Measurements from ENCODE around the gene LRMDA. TPM values are rescaled to one million over a fixed set of nuclear protein-coding genes. Genes with fewer than 3 reads are reported as not detected.

Gene LRMDA
- total and polyA plus RNA-seq, 2 of the 8 experiments (the other 6 are each of a cell fraction or from before 2014, with no cell fraction given) = 0.86 to 2.8 TPM

GRCh38 chr10:75472685-75473084, 41.3 kb downstream of the LRMDA start:
- H3K9me3 ChIP-seq (ENCODE audit: insufficient read depth in 2 of 2, low read depth in 1 of 2, low read length in 1 of 2) = peaks cover 0 to 4% of the 10 kb centered on the region in 2 experiments; a peak in 1 of 4 replicates
- no peak overlapping the region for H3K18ac ChIP-seq (ENCODE audit: extremely low read depth, low read length)
- H3K9ac ChIP-seq (replicated peaks in 1 of 4; ENCODE audit: extremely low read depth in 1 of 4, low read depth in 3 of 4, low read length in 3 of 4) = no peak overlapping the region
- ChIA-PET POLR2A (ENCODE audit: partially characterized antibody) (interaction anchor here (1.6 kb wide), 1 partner anchor 10 kb away, joined by 4 read pairs; no protein-coding TSS in a partner anchor), CTCF (ENCODE audit: partially characterized antibody) (interaction anchor here (1.0 to 1.2 kb wide), 3 partner anchors 9 to 130 kb away, joined by 3 to 7 read pairs (median 3); no protein-coding TSS in a partner anchor)
- no peak for FAIRE-seq
- H4K20me1 ChIP-seq (replicated peaks in 1 of 2; ENCODE audit: control insufficient read depth in 1 of 2, insufficient read depth in 2 of 2, low read length in 2 of 2) = no peaks in the 10 kb centered on the region
- peaks cover 2 to 16% (median 6%) of the 10 kb centered on the region in 4 experiments; a peak in 5 of 7 replicates for H3K4me1 ChIP-seq (replicated peaks in 1 of 4; ENCODE audit: control insufficient read depth in 3 of 4, insufficient read depth in 4 of 4, low read length in 3 of 4)
- H4K8ac ChIP-seq (ENCODE audit: extremely low read depth, insufficient read depth, low read length) = no peak overlapping the region
- H2BK5ac ChIP-seq (ENCODE audit: low read depth, low read length) = no peak overlapping the region
- H3K27me3 ChIP-seq (replicated peaks in 1 of 4; ENCODE audit: control insufficient read depth in 3 of 4, extremely low read depth in 1 of 4, insufficient read depth in 3 of 4, low read length in 3 of 4) = 0 out of 7 replicates have a peak, but pooled peaks cover 0 to 2% (median 0%) of the 10 kb centered on the region in 4 experiments
- H2BK12ac ChIP-seq (ENCODE audit: low read depth, low read length) = no peak overlapping the region
- no peak overlapping the region for H2AFZ ChIP-seq (ENCODE audit: low read length)
- no peak overlapping the region for H3K27ac ChIP-seq (ENCODE audit: low read depth, low read length)
- no peak overlapping the region for H4K5ac ChIP-seq (ENCODE audit: insufficient read length, low read depth, low read length)
- no peak overlapping the region for H2BK120ac ChIP-seq (replicated peaks; ENCODE audit: low read depth, low read length)
- TF ChIP-seq SP2 (IDR thresholded peaks at IDR 0.05; ENCODE audit: low read length) (no peak), TAF1 (IDR thresholded peaks at IDR 0.05; ENCODE audit: low read depth, low read length) (no peak), ATF3 (IDR thresholded peaks at IDR 0.05; ENCODE audit: insufficient read depth, low read depth, low read length) (no peak), TCF12 (IDR thresholded peaks at IDR 0.05; ENCODE audit: low read depth, low read length) (no peak), POU5F1 (IDR thresholded peaks at IDR 0.05; ENCODE audit: low read depth, low read length) (no peak)
- no peaks in the 10 kb centered on the region for H3K79me1 ChIP-seq (ENCODE audit: low read depth, low read length)
- H3K23me2 ChIP-seq (ENCODE audit: low read depth, low read length) = no peaks in the 10 kb centered on the region
- H3K4ac ChIP-seq (replicated peaks; ENCODE audit: insufficient read length, low read depth, low read length) = no peak overlapping the region
- no peak overlapping the region for H3K4me3 ChIP-seq (ENCODE audit: extremely low read depth in 1 of 4, insufficient read depth in 2 of 4, low read depth in 3 of 4, low read length in 4 of 4)
- DNase-seq (ENCODE audit: low read depth in 1 of 2, low spot score in 2 of 2) = no peak
- H4K91ac ChIP-seq (replicated peaks; ENCODE audit: insufficient read length, low read length) = no peak overlapping the region
- H2BK15ac ChIP-seq (ENCODE audit: low read length) = no peak overlapping the region
- H3K56ac ChIP-seq (replicated peaks; ENCODE audit: insufficient read length, low read depth, low read length) = no peak overlapping the region
- H3K79me2 ChIP-seq (ENCODE audit: control insufficient read depth in 1 of 2, insufficient read depth in 2 of 2, low read length in 2 of 2) = no peaks in the 10 kb centered on the region
- no peak overlapping the region for H3K14ac ChIP-seq (ENCODE audit: insufficient read length)
- no peaks in the 10 kb centered on the region for H3K36me3 ChIP-seq (ENCODE audit: control insufficient read depth in 2 of 4, insufficient read depth in 4 of 4, low read length in 3 of 4)
- no peak overlapping the region for H3K23ac ChIP-seq (ENCODE audit: insufficient read length)
- 72% methylated on average over 2 of the region's 2 CpGs; no CpG with 5 or more reads in 1 of the 2 experiments for WGBS, 2 experiments (ENCODE audit: extremely low coverage in 1 of 2, insufficient coverage in 1 of 2, insufficient read length in 1 of 2, insufficient replicate concordance in 2 of 2, low coverage in 1 of 2, low lambda C conversion rate in 2 of 2, missing lambda C conversion rate in 1 of 2)
- H3K4me2 ChIP-seq (ENCODE audit: insufficient read depth in 1 of 2, low read depth in 2 of 2, low read length in 2 of 2) = no peak overlapping the region
- no peak overlapping the region for H2AK5ac ChIP-seq (ENCODE audit: low read depth, low read length)
- H2BK20ac ChIP-seq (ENCODE audit: low read length) = no peak overlapping the region
